ENCODE data around the gene CCDC50. TPM values are rescaled to one million over a fixed set of nuclear protein-coding genes. Genes with fewer than 3 reads are reported as not detected.

The CCDC50 gene
- total RNA-seq, 1 donor from 2014 or later: 63.5 TPM

DNA sequence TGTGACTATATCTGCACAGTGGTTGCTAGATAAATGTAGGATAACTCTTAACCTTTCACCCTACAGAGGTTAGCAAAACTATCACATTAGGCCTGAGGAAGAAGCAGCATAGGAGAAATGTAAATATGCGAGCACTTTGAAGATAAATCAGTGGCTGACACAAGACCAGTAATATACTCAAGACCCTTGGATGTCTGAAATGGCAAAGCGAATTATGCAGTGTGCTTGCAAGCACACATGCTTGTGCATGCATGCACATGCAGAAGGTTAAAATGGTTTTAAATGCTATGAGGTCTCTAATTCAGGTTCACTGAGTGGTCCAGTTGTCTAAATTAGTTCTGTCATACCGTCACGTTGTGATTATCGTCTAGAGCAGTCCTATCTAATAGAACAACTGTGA lies 14.7 kb downstream of the CCDC50 start:
- Mint-ChIP-seq H3K4me3 (ENCODE audit: unreplicated experiment) (no peak overlapping the region), H3K4me1 (ENCODE audit: unreplicated experiment) (peaks cover 9% of the 10 kb centered on the region), H3K27ac (ENCODE audit: unreplicated experiment) (no peak overlapping the region), H3K9me3 (ENCODE audit: unreplicated experiment) (no peaks in the 10 kb centered on the region), H3K27me3 (ENCODE audit: unreplicated experiment) (no peaks in the 10 kb centered on the region), H3K36me3 (ENCODE audit: low read depth, unreplicated experiment) (no peaks in the 10 kb centered on the region)
- TF ChIP-seq, protein P1, sequence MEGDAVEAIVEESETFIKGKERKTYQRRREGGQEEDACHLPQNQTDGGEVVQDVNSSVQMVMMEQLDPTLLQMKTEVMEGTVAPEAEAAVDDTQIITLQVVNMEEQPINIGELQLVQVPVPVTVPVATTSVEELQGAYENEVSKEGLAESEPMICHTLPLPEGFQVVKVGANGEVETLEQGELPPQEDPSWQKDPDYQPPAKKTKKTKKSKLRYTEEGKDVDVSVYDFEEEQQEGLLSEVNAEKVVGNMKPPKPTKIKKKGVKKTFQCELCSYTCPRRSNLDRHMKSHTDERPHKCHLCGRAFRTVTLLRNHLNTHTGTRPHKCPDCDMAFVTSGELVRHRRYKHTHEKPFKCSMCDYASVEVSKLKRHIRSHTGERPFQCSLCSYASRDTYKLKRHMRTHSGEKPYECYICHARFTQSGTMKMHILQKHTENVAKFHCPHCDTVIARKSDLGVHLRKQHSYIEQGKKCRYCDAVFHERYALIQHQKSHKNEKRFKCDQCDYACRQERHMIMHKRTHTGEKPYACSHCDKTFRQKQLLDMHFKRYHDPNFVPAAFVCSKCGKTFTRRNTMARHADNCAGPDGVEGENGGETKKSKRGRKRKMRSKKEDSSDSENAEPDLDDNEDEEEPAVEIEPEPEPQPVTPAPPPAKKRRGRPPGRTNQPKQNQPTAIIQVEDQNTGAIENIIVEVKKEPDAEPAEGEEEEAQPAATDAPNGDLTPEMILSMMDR (IDR thresholded peaks at IDR 0.05; ENCODE audit: unreplicated experiment): no peak
- DNase-seq (ENCODE audit: low spot score): no peak

DNA sequence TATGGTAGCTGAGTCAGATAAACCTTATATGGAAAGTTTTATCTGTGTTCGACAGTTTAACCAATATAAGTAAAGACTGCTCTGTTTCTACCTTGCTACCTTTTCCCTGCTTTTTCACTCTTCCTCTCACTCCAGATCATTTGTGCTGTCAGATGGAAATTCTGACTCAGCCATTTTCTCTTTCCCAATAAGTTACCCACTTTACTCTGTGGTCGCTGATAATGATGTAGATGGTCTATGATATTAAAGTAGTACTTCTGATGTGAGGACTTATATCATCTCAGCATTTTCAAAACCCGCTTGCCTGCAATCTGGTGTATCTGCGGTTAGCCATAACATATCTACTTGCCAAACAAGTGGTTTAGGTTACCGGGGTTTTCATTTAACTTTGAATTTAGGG lies 16.1 kb downstream of the CCDC50 start:
- Mint-ChIP-seq H3K9me3 (ENCODE audit: unreplicated experiment) (no peaks in the 10 kb centered on the region), H3K4me1 (ENCODE audit: unreplicated experiment) (peaks cover 4% of the 10 kb centered on the region), H3K36me3 (ENCODE audit: low read depth, unreplicated experiment) (no peaks in the 10 kb centered on the region), H3K4me3 (ENCODE audit: unreplicated experiment) (no peak overlapping the region), H3K27me3 (ENCODE audit: unreplicated experiment) (peaks cover 2% of the 10 kb centered on the region), H3K27ac (ENCODE audit: unreplicated experiment) (no peak overlapping the region)
- DNase-seq (ENCODE audit: low spot score): no peak
- TF ChIP-seq, protein P1 (IDR thresholded peaks at IDR 0.05; ENCODE audit: unreplicated experiment): no peak

DNA sequence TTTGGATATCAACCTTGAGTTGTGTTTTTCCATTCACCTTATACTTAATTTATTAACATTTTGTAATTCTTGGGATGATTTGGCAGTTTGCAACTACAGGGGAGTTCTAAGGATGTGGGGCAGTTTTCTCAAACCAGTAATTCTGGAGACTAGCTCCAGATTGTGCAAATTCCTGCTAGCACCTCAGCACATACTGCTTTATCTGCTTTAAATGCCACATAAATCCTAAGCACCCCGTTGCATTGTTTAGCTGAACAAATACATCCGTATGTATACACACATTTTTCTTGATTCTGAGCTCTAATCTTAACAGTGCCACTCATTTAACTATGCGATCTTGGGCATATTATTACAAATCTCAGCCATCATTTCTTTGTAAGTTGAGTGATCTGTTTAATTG lies 18.0 kb downstream of the CCDC50 start:
- TF ChIP-seq, protein P1 (IDR thresholded peaks at IDR 0.05; ENCODE audit: unreplicated experiment): no peak
- peaks cover 2% of the 10 kb centered on the region for H3K27me3 Mint-ChIP-seq (ENCODE audit: unreplicated experiment)
- no peaks in the 10 kb centered on the region for H3K9me3 Mint-ChIP-seq (ENCODE audit: unreplicated experiment)
- no peak overlapping the region for H3K27ac Mint-ChIP-seq (ENCODE audit: unreplicated experiment)
- H3K4me3 Mint-ChIP-seq (ENCODE audit: unreplicated experiment): no peak overlapping the region
- peaks cover 13% of the 10 kb centered on the region for H3K4me1 Mint-ChIP-seq (ENCODE audit: unreplicated experiment)
- DNase-seq (ENCODE audit: low spot score): no peak
- H3K36me3 Mint-ChIP-seq (ENCODE audit: low read depth, unreplicated experiment): no peaks in the 10 kb centered on the region

DNA sequence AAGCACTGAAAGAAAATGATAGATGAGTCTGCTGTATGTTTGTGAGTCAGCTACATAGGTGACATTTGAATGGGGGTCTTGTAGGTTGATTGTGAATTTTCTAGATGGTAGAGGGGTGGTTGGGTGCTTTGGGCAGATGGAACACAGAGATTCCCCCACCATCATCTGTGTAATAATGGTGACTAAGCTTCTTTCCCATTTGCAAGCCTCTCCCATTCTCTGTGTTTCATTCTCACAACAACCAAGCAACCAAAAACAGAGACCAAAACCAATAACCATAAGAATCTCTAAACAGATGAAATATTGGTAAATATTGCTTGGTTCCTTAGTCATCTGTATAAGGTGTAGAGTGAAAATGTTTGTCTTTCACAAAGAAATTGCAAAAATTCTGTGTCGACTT lies 18.9 kb downstream of the CCDC50 start:
- H3K4me3 Mint-ChIP-seq (ENCODE audit: unreplicated experiment): no peak overlapping the region
- H3K27me3 Mint-ChIP-seq (ENCODE audit: unreplicated experiment): peaks cover 2% of the 10 kb centered on the region
- H3K4me1 Mint-ChIP-seq (ENCODE audit: unreplicated experiment): peaks cover 13% of the 10 kb centered on the region
- no peak for DNase-seq (ENCODE audit: low spot score)
- TF ChIP-seq, protein P1 (IDR thresholded peaks at IDR 0.05; ENCODE audit: unreplicated experiment): no peak
- no peaks in the 10 kb centered on the region for H3K36me3 Mint-ChIP-seq (ENCODE audit: low read depth, unreplicated experiment)
- no peak overlapping the region for H3K27ac Mint-ChIP-seq (ENCODE audit: unreplicated experiment)
- no peaks in the 10 kb centered on the region for H3K9me3 Mint-ChIP-seq (ENCODE audit: unreplicated experiment)

DNA sequence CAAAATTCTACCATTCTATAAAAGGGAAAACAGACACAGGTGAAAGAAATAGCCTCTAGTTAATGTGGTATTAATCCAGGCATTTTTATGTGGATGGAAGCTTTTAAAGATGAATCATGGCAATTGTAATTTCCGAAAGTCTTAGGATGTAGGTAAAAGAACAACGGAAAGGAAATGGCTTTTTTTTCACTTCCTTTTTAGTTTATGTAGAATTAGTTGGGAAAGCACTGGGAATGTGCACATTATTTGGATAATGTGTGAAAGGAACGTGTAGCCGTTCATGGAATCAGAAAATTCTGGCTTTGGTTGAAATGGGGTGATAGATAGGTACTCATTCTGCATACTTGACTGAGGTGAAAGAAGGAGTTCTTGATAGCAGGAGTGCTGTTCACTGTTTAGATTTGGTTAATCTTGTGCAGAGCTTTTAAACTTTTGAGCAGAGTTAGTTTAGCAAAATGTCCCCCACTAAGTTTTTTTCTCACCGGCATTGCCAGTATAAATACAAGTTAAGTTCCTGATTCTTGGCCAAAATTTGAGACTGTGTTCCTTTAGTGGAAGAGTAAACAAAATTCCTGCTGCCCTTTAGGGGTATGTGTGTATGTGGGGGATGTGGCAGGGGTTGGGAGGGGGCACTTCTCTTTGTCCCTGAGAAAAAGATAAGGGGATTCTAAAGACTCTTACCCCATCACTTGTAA lies 21.3 kb downstream of the CCDC50 start:
- H3K9me3 Mint-ChIP-seq (ENCODE audit: unreplicated experiment): no peaks in the 10 kb centered on the region
- TF ChIP-seq, protein P1 (IDR thresholded peaks at IDR 0.05; ENCODE audit: unreplicated experiment): no peak
- no peaks in the 10 kb centered on the region for H3K36me3 Mint-ChIP-seq (ENCODE audit: low read depth, unreplicated experiment)
- peak overlapping the region; percentile 85 for H3K27ac Mint-ChIP-seq (ENCODE audit: unreplicated experiment)
- H3K4me3 Mint-ChIP-seq (ENCODE audit: unreplicated experiment): no peak overlapping the region
- no peak for DNase-seq (ENCODE audit: low spot score)
- peaks cover 4% of the 10 kb centered on the region for H3K27me3 Mint-ChIP-seq (ENCODE audit: unreplicated experiment)
- peaks cover 17% of the 10 kb centered on the region for H3K4me1 Mint-ChIP-seq (ENCODE audit: unreplicated experiment)
